ENCODE results near the gene B3GAT2.

DNA sequence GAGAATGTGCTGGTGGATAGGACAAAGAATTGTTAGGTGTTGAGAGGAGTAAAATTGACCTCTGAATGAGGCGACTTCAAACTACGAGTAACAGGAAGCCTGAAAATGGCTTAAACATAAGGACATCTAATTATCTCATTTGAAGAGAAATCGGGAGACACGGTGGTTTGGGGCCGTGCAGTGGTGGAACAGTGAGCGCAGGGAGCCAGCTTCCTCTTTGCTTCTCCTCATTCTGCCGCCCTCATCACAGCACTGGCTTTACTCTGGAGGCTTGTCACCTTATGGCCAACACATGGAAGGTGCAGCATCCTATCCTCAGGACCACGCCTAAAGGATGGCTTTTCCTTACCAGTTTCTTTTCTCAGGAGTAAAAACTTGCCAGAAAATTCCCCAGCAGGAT, 114.3 kb downstream of the B3GAT2 start:
- TF ChIP-seq, protein P1, sequence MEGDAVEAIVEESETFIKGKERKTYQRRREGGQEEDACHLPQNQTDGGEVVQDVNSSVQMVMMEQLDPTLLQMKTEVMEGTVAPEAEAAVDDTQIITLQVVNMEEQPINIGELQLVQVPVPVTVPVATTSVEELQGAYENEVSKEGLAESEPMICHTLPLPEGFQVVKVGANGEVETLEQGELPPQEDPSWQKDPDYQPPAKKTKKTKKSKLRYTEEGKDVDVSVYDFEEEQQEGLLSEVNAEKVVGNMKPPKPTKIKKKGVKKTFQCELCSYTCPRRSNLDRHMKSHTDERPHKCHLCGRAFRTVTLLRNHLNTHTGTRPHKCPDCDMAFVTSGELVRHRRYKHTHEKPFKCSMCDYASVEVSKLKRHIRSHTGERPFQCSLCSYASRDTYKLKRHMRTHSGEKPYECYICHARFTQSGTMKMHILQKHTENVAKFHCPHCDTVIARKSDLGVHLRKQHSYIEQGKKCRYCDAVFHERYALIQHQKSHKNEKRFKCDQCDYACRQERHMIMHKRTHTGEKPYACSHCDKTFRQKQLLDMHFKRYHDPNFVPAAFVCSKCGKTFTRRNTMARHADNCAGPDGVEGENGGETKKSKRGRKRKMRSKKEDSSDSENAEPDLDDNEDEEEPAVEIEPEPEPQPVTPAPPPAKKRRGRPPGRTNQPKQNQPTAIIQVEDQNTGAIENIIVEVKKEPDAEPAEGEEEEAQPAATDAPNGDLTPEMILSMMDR (IDR thresholded peaks at IDR 0.05 in 4 of 5, conservative IDR thresholded peaks at IDR 0.05 in 1 of 5), result no peak
- no peak for TF ChIP-seq POLR2A (IDR thresholded peaks at IDR 0.05)
